GM19193 (cell line): ENCODE measurements around the gene FRMD1.

Experiments
- POLR2A ChIP-seq: IDR thresholded peaks from 4 replicates; pipeline ENCODE4 v1.6.1; 2011; ENCODE audit not compliant: insufficient read depth, insufficient read length; ENCODE audit errors: extremely low read depth

The FRMD1 gene

DNA sequence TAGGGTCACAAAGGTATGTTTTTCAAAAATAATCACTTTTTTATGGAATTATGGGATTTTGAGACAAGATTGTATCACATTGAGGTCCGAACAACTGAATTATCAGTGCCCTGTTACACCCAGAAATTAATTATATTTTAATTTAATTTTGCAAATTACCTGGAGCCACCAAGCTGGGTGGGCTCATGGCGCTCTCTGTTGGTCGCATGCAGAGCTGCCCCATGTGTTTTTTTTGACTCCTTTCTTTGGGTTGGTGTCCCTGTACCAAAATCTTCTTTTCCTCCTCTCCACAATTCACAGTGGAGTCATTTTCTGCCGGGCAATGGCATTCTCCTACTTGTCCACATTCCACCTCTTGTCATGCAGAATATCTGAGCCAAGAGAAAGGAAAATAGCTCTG lies 38.9 kb upstream of the FRMD1 start:
- TF ChIP-seq POLR2A = no peak

DNA sequence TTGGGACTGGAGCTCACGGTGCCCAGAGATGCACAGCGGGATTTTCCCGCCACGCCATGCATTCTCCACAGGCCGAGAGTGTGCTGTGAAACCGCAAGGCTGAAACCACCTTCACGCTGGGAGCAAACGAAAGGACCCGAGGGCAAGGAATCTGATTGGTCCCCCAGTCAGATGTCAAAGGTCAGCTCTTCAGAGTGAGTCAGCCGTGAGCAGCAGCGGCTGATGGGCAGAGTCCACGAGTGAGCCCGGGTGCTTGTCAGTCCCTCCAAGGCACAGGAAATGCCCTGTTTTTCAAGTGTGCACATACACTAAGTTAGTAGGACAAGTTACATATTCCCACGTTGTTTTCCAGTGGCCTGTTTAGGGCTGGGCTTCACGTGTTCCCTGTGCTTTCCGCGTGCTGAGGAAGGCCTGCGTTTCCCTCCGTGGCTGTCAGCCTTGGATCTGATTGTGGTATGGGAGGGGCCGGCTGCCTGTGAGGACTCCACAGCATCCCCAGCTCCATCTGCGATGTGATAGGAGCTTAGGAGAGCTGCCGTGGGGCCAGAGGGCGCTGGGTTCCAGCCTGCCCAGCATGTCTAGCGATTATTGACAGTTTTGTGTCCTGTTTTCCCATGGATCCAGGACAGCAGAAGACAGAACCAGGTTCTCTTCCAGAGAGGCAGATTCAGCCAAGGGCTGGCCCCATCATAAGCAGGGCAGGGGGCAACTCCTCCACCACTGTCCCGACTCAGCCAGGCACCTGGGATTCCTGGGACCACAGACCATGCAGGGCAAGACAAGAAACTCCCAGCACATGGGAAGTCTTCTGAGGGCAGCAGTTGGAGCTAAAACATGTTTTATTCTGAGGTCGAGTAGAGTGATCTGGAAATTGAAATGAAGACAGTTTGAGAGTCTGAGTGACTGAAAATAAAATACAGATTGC lies 38.2 kb upstream of the FRMD1 start:
- no peak for TF ChIP-seq POLR2A

DNA sequence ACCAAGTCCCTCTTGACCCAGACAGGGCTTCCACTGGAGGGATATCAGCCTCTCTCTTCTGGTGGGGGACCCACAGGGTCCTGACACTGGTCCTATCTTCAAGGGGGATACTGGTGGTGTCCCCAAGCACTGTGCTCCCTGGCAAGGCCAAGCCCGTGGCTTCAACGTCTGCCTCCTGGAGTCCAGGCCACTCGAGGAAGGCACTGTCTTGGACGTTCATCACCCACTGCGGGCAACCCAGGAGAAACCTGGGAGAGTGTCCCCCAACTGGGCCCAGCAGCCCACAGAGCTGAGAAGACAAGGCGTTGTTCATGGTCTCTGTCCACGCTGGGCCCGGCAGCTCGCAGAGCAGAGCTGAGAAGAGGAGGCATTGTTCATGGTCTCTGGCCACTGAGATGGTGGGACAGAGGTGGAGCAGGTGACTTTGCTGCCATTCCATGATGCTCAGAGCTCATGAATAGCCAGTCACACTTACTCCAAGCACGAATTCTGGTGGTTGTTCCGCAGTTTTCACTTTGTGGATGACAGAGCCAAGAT lies 37.5 kb upstream of the FRMD1 start:
- TF ChIP-seq POLR2A = no peak

DNA sequence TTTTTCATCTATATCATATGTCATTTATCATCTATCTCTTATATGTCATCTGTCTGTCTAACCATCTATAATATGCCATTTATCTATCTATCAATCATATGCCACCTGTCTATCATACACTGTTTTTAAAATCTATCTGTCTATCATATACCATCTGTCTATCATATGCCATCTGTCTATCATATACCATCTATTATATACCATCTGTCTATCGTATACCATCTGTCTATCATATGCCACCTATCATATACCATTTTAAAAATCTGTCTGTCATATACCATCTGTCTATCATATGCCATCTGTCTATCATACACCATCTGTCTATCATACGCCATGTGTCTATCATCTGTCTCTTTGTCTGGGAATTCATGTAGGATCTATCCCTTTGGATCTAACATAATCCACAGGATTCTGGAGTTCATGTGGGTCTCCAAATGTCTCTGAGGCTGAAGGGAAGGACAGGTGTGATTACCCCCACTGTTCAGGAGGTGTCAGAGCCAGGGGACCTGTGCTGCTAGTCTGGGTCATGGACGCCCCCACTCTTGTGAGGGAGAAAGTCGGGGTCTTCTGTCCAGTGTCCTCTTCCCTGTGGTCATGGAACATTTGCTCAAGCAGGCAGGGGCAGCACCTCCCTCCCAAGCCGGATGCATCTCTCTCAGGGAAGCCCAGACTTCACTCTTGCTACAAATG lies 36.9 kb upstream of the FRMD1 start:
- TF ChIP-seq POLR2A = no peak

DNA sequence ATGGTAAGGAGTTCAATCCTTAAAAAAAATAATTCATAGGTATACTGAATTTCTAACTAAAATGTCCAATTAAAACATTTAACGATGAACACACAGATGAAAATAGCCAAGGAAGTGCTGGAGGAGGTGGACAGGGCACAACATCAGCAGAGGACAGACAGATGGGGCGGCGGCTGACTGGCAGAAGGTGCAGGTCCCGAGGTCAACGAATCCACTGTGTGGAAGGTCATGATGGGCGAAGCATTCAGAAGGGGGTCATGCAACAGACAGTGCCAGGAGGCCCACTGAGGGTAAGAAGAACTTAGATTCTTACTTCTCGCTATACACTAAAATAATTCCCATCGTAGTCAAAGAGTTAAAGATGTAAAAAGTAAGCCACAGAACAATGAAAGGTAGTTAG lies 34.2 kb upstream of the FRMD1 start:
- no peak for TF ChIP-seq POLR2A

GRCh38 chr6:168111911-168112310 lies 32.9 kb upstream of the FRMD1 start:
- no peak for TF ChIP-seq POLR2A

DNA sequence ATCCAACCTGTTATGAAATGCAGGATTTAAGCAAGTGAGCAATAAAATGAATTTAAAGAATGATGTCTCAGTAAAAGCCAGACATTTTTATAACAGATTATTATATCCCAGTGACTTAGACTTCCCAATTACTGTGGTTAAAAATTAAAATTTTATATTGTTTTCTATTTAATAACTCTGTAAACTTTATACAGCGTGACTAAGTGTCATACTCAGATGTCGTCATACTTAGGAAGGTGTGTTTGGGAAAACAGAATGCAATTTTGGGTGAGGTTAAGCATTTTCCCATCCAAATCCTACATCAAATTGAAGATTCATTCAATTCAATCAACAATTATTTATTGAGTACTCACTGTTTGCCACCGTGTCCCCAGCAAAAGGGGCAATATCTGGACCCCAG lies 31.4 kb upstream of the FRMD1 start:
- TF ChIP-seq POLR2A = no peak

- TF ChIP-seq POLR2A = no peak
Observed at GRCh38 chr6:168109171-168109570, 30.2 kb upstream of the FRMD1 start.

GRCh38 chr6:168107191-168107983 lies 28.4 kb upstream of the FRMD1 start:
- no peak for TF ChIP-seq POLR2A

DNA sequence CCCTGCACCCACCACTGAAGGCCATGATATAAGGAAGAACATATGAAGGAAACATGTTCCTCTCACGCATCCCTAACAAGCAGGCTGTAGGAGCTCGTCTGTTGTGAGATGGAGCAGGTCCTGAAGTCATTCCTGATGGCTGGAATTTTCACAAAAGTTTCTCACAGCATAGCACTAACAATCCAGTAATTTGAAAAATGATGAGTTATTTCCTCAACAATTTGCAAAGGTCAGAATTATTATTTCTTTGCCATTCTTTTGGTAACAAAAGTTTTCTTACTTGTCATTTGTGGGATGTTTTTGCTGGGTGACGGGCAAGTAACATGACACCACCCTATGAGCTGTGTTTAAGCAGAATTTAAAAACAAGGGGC lies 27.6 kb upstream of the FRMD1 start:
- TF ChIP-seq POLR2A = no peak

- TF ChIP-seq POLR2A = no peak
Observed at GRCh38 chr6:168105813-168106632, 27.0 kb upstream of the FRMD1 start.

GRCh38 chr6:168104636-168105035 lies 25.6 kb upstream of the FRMD1 start:
- TF ChIP-seq POLR2A = no peak

GRCh38 chr6:168103050-168103830 lies 24.2 kb upstream of the FRMD1 start:
- TF ChIP-seq POLR2A = no peak
